GM10266 (cell line): ENCODE measurements around the gene LPP.

Source experiments
- DNase-seq: peaks from one replicate; pipeline ENCODE4 v3.0.0; 2012; ENCODE audit errors: extremely low spot score
- CTCF ChIP-seq: IDR thresholded peaks from 2 replicates; pipeline ENCODE4 v1.5.1; 2012; ENCODE audit warnings: mild to moderate bottlenecking, low read depth; ENCODE audit not compliant: control insufficient read depth, insufficient read depth; ENCODE audit errors: missing control alignments

LPP gene

GRCh38 chr3:188296761-188297612 is 143.0 kb downstream of the LPP start:
- TF ChIP-seq CTCF, result no peak
- no peak for DNase-seq

- no peak for TF ChIP-seq CTCF
- no peak for DNase-seq
Observed at GRCh38 chr3:188298585-188298984, 144.6 kb downstream of the LPP start.

GRCh38 chr3:188299068-188299467 is 145.1 kb downstream of the LPP start:
- no peak for DNase-seq
- no peak for TF ChIP-seq CTCF

GRCh38 chr3:188299708-188300107 is 145.8 kb downstream of the LPP start:
- DNase-seq, result no peak
- no peak for TF ChIP-seq CTCF

- no peak for DNase-seq
- no peak for TF ChIP-seq CTCF
Observed at GRCh38 chr3:188301147-188301546, 147.2 kb downstream of the LPP start.

- no peak for TF ChIP-seq CTCF
- no peak for DNase-seq
Observed at GRCh38 chr3:188303286-188303799, 149.4 kb downstream of the LPP start.

GRCh38 chr3:188303823-188304222 is 149.9 kb downstream of the LPP start:
- no peak for TF ChIP-seq CTCF
- no peak for DNase-seq
